Measurements from ENCODE around the gene TIGD3. TPM values are rescaled to one million over a fixed set of nuclear protein-coding genes. Genes with fewer than 3 reads are reported as not detected.

The TIGD3 gene, protein sequence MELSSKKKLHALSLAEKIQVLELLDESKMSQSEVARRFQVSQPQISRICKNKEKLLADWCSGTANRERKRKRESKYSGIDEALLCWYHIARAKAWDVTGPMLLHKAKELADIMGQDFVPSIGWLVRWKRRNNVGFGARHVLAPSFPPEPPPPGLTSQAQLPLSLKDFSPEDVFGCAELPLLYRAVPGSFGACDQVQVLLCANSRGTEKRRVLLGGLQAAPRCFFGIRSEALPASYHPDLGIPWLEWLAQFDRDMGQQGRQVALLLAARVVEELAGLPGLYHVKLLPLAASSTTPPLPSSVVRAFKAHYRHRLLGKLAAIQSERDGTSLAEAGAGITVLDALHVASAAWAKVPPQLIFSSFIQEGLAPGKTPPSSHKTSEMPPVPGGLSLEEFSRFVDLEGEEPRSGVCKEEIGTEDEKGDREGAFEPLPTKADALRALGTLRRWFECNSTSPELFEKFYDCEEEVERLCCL
- total RNA-seq (2022; extraction: Qiagen RNA extraction; ENCODE audit: low read depth): 0.72 to 1.1 TPM (median 0.91 TPM) in 5 replicates

DNA sequence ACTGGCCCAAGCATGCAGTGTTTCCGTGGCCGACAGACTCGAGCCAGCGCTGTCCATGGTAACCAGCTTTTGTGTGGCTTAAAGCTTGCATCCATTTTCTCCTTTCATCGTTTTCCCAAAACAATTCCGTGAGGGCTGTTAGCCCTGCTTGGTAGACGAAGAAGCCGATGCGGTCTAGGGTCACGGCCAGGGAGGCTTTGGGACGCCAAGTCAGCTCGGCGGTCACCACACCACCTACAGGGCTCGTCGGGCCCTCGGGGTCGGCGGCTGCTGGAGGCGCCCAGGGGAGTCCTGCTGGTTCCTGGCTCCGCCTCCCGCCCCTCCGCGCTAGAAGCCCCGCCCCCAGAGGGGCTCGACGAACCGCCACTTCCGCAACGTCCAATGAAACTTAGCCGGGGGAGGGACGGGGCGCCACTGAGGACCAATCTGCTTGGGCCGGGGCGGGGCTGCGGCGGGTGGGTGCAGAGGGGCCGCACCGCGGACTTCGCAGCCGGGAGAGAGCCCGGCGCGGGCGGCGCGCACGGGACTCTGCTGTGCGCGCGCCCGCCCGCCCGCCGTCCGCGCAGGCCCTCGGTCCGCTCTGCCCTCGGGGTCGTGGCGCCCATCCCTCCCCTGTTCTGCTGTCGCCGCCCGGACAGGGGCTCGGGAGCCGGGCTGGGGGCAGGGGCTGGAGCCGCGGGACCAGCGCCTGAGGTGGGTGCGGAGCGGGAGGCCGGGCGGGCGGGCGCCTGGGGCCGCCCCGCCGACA is at the start of gene TIGD3:
TSS of gene TIGD3 (plus strand) at position 487 of the 748 bp plus-strand sequence. CDS start 1,058 bp downstream, outside the sequence.

GRCh38 chr11:65314501-65315203 is 39.9 kb upstream of the TIGD3 start, which contains the start of gene CDC42EP2:
TSS of gene CDC42EP2 (plus strand) at chr11:65314866. CDS start at chr11:65320899, 6,033 bp downstream.

DNA sequence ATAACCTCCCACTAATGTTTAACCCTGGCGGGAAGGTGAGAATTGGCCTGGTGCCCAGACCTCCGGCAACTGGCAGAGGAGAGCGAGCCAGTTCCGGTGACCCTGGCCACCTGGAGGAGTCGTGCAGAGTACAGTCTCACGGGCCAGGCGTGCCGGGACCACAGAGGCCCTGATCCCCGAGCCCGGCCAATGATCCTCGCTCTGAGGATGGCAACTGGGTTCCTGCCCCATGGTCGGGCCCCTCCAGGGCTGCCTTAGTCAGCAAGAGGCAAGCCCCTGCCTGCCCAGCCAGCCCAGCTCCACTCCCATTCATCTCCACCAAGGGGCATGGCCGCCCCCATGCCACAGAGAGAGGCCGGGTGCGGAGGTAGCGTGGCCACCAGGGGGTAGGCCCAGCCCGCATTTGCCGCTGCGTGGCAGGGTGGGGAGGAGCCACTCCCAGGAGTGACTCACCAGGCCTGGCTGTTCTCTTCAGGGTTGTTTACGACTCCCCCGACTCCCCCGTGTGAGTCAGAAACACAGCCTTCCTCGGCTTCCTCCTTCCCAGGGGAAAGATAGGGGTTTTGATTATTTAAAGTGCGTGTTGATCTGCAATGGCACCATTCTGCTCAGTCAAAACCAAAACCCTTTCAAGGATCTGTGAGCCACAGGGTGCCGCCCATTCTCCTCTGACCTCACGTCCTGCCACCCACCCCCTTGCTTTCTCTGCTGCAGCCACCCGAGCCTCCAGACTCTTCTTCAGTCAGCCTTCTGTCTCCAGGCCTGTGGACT is 27.7 kb downstream of the TIGD3 start, which contains the start of gene SLC25A45:
TSS of gene SLC25A45 (minus strand) at position 614 of the 771 bp plus-strand sequence. CDS start 695 bp downstream, outside the sequence.

GRCh38 chr11:65386307-65387140 is 32.0 kb downstream of the TIGD3 start, which contains the start of gene FRMD8:
TSS of gene FRMD8 (plus strand) at chr11:65386637. CDS start at chr11:65387037, 400 bp downstream.

Other genes with a start within 250 kb of the TIGD3 start
- 5.1 to 8.8 TPM (median 5.8 TPM) in 5 replicates for gene TM7SF2, start 242.9 kb upstream of the TIGD3 start, total RNA-seq (2022; extraction: Qiagen RNA extraction; ENCODE audit: low read depth)
- gene ZNHIT2, start 237.1 kb upstream of the TIGD3 start, total RNA-seq (2022; extraction: Qiagen RNA extraction; ENCODE audit: low read depth): 12.8 to 23.1 TPM (median 21.6 TPM) in 5 replicates
- gene FAU, start 232.6 kb upstream of the TIGD3 start, total RNA-seq (2022; extraction: Qiagen RNA extraction; ENCODE audit: low read depth): 851 to 1,044 TPM (median 965 TPM) in 5 replicates
- gene MRPL49, start 232.4 kb upstream of the TIGD3 start, total RNA-seq (2022; extraction: Qiagen RNA extraction; ENCODE audit: low read depth): 74.0 to 86.9 TPM (median 79.8 TPM) in 5 replicates
- 34.7 to 49.8 TPM (median 46.9 TPM) in 5 replicates for gene SYVN1, start 220.2 kb upstream of the TIGD3 start, total RNA-seq (2022; extraction: Qiagen RNA extraction; ENCODE audit: low read depth)
- gene SPDYC, start 184.5 kb upstream of the TIGD3 start, total RNA-seq (2022; extraction: Qiagen RNA extraction; ENCODE audit: low read depth): not detected in 5 replicates
- gene CAPN1, start 172.8 kb upstream of the TIGD3 start, total RNA-seq (2022; extraction: Qiagen RNA extraction; ENCODE audit: low read depth): 97.3 to 113 TPM (median 101 TPM) in 5 replicates
- 13.5 to 16.6 TPM (median 15.0 TPM) in 5 replicates for gene POLA2, start 92.8 kb upstream of the TIGD3 start, total RNA-seq (2022; extraction: Qiagen RNA extraction; ENCODE audit: low read depth)
- gene CDC42EP2, start 39.9 kb upstream of the TIGD3 start, total RNA-seq (2022; extraction: Qiagen RNA extraction; ENCODE audit: low read depth): 13.5 to 17.6 TPM (median 14.3 TPM) in 5 replicates
- gene DPF2, start 20.9 kb upstream of the TIGD3 start, total RNA-seq (2022; extraction: Qiagen RNA extraction; ENCODE audit: low read depth): 38.8 to 43.9 TPM (median 41.9 TPM) in 5 replicates
- gene SLC25A45, start 27.9 kb downstream of the TIGD3 start, total RNA-seq (2022; extraction: Qiagen RNA extraction; ENCODE audit: low read depth): 9.9 to 13.7 TPM (median 10.5 TPM) in 5 replicates
- gene FRMD8, start 31.9 kb downstream of the TIGD3 start, total RNA-seq (2022; extraction: Qiagen RNA extraction; ENCODE audit: low read depth): 42.3 to 55.3 TPM (median 49.6 TPM) in 5 replicates
- 153 to 258 TPM (median 188 TPM) in 5 replicates for gene NEAT1, start 68.0 kb downstream of the TIGD3 start, total RNA-seq (2022; extraction: Qiagen RNA extraction; ENCODE audit: low read depth)
- gene MALAT1, start 144.3 kb downstream of the TIGD3 start, total RNA-seq (2022; extraction: Qiagen RNA extraction; ENCODE audit: low read depth): 39.4 to 90.9 TPM (median 58.6 TPM) in 5 replicates
- gene SCYL1, start 170.3 kb downstream of the TIGD3 start, total RNA-seq (2022; extraction: Qiagen RNA extraction; ENCODE audit: low read depth): 49.8 to 64.2 TPM (median 61.8 TPM) in 5 replicates
- 98.2 to 144 TPM (median 118 TPM) in 5 replicates for gene LTBP3, start 203.6 kb downstream of the TIGD3 start, total RNA-seq (2022; extraction: Qiagen RNA extraction; ENCODE audit: low read depth)
- 70.0 to 81.9 TPM (median 77.0 TPM) in 5 replicates for gene ZNRD2, start 215.7 kb downstream of the TIGD3 start, total RNA-seq (2022; extraction: Qiagen RNA extraction; ENCODE audit: low read depth)
- gene FAM89B, start 217.8 kb downstream of the TIGD3 start, total RNA-seq (2022; extraction: Qiagen RNA extraction; ENCODE audit: low read depth): 25.5 to 56.2 TPM (median 53.5 TPM) in 5 replicates
- gene EHBP1L1, start 221.3 kb downstream of the TIGD3 start, total RNA-seq (2022; extraction: Qiagen RNA extraction; ENCODE audit: low read depth): 30.8 to 48.3 TPM (median 46.0 TPM) in 5 replicates
- 0.45 to 1.1 TPM (median 0.59 TPM) in 5 replicates for gene KCNK7, start 241.0 kb downstream of the TIGD3 start, total RNA-seq (2022; extraction: Qiagen RNA extraction; ENCODE audit: low read depth)